GM21825 (cell line): Measurements from ENCODE around the gene CFAP100.

ENCODE experiments used
- ATAC-seq: cut with Tn5 transposase; IDR thresholded peaks from one replicate; pipeline ENCODE4 v1.9.1; 2021; ENCODE audit warnings: mild to moderate bottlenecking, moderate library complexity; ENCODE audit not compliant: unreplicated experiment

CFAP100 gene

DNA sequence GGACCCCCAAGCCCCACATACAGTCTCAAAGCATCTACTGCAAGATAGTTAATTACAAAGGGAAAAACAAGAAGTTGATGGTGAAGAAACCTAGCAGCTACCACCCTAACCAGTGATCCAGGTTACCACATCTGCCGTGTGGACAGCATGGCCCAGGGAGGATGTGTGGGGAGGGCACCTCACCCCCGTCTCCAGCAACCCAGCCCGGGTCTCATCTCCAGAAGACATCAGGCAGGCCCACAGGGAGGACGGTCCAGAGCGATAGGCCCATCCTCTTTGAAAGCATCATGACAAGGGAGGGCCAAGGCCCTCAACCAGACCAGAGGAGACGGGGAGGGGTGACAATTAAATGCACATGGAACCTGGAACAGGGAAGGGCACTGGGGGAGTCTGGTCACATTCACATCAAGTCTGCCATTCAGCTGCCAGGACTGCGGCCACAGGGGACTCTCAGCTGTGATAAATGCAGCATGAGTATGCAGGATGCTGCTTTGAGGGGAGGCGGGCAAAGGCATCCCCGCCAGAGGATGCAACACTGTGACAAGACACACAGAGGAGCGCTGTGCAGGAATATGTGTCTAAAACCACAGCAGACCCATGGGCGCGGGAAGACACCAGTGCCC is 62.2 kb downstream of the CFAP100 start:
- ATAC-seq: no peak

DNA sequence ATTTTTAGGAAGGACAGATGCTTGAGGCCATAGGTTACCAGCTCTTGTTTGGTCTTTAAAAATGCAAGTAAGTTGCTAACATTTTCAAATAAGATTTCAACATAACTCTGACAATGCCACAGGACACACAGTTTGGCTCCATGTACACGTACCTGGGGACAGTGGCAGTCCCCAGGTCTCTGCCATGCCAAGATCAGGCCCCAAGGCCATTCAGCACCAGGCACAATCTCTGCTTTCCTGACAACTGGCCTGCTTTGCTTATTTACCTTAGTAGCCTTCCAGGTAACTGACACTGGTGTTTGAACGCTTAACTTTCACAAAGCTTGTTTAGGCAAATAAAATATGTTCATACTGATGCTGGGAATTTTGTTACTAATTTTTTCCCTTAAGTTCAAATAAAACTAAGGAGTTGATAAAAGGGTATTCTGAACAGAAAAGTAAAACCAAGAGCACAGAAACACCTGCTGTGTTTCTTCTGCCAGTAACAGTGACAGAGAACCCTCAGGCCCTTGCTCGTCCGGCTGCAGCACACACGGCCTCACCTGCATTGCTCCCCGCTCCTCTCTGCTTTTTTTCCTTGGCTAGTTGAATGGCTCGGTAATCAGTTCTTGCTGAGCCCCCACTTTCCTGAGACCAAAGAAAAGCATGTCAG is 64.5 kb downstream of the CFAP100 start:
- ATAC-seq: no peak

- no peak for ATAC-seq
Measured at GRCh38 chr3:126459763-126460127, 65.0 kb downstream of the CFAP100 start.

DNA sequence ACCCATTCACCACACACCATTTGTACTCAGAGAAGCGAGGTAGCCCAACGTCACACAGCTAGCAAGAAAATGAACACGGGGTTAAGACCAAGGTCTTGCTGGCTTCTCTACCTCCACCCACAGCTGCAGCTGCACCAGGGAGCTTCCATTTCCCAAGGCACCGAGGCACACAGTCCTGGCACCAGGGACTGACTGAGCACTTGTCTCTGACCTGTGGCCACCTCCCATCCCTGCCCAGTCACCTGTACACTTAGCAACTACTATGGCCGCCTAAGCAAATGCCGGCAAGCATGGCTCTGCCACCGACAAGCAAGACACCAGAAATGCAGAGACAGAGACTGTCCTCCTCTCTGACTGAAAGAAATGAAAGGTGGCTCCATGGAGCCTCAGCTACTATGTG is 65.7 kb downstream of the CFAP100 start:
- ATAC-seq: no peak

DNA sequence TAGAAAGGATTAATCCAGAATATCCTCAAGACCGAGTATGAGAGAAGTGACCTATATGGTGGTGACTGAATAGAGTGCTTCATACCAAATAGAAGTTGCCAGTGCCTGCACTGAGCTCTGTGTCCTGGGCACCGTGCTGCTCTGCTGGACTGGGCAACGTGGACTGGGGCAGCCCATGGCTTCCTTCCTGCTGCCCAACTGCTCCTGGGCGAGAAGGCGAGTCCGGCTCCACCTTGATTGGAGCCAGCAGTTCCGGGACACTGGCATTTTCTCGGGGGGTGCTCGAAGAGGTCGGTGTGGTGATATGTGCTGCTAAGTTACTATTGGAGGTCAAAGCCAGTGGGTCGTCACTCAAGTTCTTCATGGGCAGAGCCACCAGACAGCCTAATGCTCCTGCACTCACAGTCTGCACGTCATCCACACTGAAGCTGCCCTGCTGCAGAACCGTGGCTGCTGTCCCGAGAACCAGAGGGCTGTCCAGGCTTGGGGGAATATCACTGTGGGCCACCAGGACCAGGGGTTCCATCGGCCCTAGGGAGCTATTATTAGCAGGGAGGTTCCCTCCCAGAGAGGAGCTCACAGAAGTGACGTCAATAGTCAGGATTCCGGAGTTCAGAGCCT is 66.9 kb downstream of the CFAP100 start:
- no peak for ATAC-seq

- ATAC-seq: no peak
Measured at GRCh38 chr3:126463521-126463920, 68.8 kb downstream of the CFAP100 start.

- no peak for ATAC-seq
Measured at GRCh38 chr3:126464093-126464492, 69.4 kb downstream of the CFAP100 start.

GRCh38 chr3:126464494-126464893 is 69.8 kb downstream of the CFAP100 start:
- no peak for ATAC-seq

DNA sequence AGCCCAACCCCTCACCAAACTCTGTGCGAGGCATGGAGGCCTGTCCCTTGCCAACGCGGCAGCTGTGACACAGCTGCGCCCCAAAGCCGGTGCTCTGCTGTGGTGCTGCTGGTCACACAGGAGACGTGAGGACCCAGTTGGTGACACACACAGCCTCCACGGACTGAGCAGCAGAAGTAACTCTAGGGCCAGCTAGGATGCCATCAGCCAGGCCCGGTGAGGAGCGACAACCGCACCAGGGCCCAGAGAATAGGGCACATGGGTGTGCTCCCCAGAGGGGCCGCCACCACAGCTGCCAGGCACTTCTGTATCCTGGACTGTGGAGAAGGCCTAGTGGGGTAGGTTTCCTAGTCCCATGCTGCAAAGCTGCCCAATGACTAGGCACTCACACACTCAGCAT is 70.3 kb downstream of the CFAP100 start:
- no peak for ATAC-seq

DNA sequence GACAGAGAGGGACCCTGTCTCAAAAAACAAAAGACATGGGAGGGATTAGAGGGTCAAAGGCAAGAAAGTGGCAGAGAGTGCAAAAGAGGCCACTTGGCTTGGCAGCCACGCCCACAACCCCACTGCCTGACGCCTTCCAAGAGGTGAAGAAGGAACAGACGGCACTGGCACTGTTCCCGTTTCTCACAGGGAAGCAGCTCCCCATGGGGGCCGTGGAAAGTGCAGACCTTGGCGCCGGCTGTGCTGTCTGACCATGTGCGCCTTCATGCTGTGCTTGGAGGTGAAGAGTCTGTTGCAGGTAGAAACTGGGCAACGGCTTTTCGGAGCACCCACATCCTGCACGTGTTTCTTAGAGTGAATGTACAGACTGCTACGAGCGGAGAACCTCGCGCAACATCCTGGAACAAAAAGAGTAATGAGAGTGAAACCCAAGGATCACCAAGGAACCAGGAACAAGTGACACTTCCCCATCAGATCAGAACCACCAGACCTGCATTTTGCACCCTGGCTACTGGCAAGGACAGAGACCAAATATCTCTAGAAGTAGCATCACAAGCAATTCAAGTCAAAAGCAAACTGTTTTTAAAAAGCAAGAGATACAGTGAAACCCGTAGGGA is 71.3 kb downstream of the CFAP100 start:
- ATAC-seq: no peak

DNA sequence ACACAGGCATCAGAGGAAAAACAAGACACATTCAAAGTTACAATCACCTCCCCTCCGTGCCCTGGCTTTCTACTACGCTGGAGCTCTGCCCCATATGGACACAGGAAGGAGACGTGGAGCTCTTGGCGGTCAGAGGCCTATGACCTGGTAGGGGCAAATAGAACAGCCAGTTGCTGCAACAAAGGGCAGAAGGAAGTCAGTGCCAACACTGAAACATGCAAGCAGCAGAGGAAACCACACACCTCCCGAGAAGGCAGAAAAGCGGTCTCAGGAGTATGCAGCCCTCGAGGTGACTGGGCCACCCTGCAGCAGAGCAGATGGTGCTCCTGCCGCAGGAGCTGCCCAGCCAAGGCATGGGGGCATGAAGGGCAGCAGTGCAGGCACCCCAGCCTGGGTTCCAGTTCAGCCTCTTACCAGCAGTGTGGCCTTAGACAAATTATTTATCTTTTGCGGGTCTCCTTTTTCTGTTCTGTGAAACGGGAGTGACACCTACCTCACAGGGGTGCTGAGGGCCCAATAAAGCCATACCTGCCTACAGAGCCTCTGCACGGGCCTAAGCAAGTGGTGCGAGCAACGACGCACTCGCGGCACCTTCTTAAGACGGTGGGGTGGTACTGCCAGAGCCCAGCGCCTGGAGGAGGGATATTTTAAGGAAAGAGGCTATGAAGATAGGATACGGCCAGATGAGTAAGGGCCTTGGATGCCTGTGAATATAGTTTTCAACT is 72.3 kb downstream of the CFAP100 start:
- ATAC-seq: no peak

GRCh38 chr3:126467611-126467955 is 72.9 kb downstream of the CFAP100 start:
- no peak for ATAC-seq

- no peak for ATAC-seq
Measured at GRCh38 chr3:126468028-126468891, 73.6 kb downstream of the CFAP100 start.

DNA sequence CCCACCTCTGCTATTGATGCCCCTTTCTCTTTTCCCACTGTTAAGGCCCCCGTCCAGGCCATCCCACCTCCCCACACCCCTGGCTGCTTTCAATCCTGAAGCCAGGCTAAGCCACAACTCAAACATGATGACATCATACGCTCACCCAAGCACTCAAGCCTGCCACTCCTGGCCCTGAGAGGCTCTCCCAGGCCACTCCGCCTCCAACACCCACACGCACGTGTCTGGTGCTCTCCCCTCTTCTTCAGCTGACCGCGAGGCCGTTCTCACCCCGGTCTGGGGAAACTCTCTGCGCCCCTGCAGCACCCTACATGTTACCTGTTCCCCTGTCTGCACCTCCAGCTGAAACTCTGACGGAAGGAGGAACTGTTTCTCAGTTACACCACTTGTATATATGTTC is 74.8 kb downstream of the CFAP100 start:
- no peak for ATAC-seq

DNA sequence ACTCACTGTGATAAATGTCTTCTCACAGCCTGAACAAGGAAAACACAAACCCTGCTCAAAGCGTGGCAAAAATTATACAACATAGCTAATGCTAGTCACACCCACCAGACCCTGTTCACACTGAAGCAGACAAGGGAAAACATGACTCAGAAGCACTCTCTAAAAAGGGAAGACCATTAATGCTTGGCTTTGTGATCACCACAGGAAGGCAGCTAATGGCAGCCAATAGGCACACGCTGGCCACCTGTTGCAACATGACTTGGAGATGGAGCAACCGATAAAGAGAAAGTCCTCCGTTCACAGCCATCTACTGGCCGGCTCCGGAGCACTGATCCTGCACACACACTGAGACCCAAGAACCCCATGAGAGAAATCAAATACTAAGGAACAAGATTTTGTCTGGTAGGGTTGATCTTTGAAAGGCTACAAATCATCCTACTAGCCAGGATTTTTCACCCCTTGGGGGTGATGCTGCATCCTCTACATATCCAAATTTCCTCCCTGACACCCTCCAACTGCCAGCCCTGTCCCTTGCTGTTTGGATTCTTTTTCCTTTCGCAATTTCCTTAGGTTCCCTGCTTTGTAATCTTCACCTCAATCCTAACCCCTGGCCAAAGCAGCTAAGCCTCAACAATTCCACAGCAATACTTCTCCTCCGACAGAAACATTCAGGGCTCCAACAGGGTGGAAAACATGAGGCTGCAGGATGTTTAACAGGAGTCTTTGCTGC is 77.7 kb downstream of the CFAP100 start:
- ATAC-seq: no peak

DNA sequence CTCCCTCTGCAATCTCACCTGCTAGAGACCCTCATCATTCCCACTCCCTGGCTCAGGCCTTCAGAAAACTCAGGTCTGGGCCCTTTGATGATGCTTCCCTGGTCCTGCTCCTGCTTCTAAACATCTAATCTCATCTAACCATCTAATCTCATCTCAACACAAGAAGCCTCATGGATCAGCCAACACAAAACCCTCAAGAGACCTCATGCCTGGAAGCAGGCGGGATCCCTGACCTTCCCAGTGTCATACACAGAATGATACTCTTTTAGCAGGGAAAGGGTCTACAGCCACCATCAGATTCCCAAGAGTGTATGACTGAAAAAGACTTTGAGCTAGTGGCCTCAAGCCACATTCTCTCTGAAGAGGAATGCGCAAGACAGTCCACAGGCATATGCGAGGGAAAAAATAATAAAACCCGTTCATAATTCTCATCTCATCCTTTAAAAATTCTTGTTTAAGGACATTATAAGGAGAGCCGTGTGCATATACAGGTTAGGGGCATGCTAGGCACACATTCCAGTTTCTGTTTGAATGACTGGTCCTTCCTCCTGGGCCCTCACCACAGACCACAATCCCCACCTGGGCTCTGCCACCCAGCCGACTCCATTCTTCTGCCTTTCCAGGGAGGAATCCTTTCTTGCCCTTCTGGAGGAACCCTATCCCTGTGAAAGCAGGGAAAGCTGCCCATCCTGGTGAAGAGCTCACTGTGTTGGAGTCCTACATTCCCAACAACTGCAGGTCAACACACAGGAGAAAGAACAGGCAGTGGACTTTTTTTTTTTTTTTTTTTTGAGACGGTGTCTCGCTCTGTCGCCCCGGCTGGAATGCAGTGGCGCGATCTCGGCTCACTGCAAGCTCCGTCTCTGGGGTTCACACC is 78.8 kb downstream of the CFAP100 start:
- no peak for ATAC-seq

DNA sequence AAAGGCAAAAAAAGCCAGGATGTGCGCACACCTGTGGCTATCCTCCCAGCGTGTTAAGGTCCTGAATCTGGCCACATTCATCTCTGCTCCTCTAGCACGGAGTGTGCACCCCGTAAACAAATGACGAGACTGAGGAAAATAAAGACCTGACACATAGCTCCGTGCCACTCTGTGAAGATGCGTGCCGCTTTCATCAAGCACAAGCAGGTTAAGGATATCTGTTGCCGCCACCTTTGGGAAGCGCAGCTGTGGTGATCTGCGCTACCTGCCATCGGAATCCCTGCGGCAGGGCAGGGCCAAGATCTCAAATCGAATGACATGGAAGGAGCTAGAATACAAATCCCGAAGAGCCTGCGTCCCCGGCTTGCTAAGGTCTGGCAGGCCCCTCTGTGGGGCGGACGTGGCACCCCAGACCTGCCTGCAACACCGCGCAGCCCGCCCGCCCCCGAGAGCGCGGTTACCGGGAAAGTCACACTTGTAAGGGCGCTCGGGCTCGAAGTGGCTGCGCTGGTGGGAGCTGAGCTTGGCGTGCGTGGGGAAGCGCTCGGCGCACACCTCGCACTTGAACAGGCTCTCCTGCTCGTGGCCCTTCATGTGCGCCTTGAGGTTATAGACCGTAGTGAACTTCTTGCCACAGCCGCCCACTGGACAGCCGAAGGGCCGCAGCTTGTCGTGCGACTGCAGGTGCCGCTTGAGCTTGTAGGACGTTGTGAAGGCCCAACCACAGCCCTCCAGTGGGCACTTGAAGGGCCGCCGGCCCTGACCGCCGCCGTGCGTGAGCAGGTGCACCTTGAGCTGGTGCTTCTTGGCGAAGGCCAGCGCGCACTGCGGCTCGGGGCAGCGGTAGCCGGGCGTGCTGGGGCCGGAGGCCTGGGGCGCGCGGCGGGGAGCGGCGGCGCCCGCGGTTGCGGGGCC is 80.0 kb downstream of the CFAP100 start:
- peak; percentile 17 for ATAC-seq
